SW 1271 (cell line): Measurements from ENCODE around the gene MAP2K3.

Experiments
- DNase-seq, 2 experiments: peaks; one replicate each; lab custom pipeline; 2025; lab: John Stamatoyannopoulos, UW

MAP2K3 gene

GRCh38 chr17:21282850-21283249 is 1.7 kb upstream of the MAP2K3 start:
- no peak for DNase-seq

- no peak for DNase-seq
These were observed 811 bp upstream of the MAP2K3 start for GRCh38 chr17:21283482-21284318.

GRCh38 chr17:21285164-21286065 is 904 bp downstream of the MAP2K3 start:
- no peak for DNase-seq

GRCh38 chr17:21286066-21286770 is 1.7 kb downstream of the MAP2K3 start:
- DNase-seq: peak; percentile 93 to 94

GRCh38 chr17:21286909-21287702 is 2.6 kb downstream of the MAP2K3 start:
- DNase-seq: peak in 1 of 2 experiments; percentile 47

GRCh38 chr17:21287703-21288449 is 3.4 kb downstream of the MAP2K3 start:
- peak; percentile 98 to 99 for DNase-seq

GRCh38 chr17:21288571-21289017 is 4.1 kb downstream of the MAP2K3 start:
- DNase-seq: peak in 1 of 2 experiments; percentile 39

- no peak for DNase-seq
These were observed 4.8 kb downstream of the MAP2K3 start for GRCh38 chr17:21289175-21289901.

- no peak for DNase-seq
These were observed 5.5 kb downstream of the MAP2K3 start for GRCh38 chr17:21289902-21290571.

GRCh38 chr17:21291357-21291756 is 6.8 kb downstream of the MAP2K3 start:
- no peak for DNase-seq

- no peak for DNase-seq
These were observed 7.4 kb downstream of the MAP2K3 start for GRCh38 chr17:21291862-21292261.

GRCh38 chr17:21292867-21293830 is 8.6 kb downstream of the MAP2K3 start:
- DNase-seq: no peak

GRCh38 chr17:21293831-21294210 is 9.3 kb downstream of the MAP2K3 start:
- no peak for DNase-seq

- DNase-seq: no peak
These were observed 10.0 kb downstream of the MAP2K3 start for GRCh38 chr17:21294321-21295035.

GRCh38 chr17:21295036-21295952 is 10.8 kb downstream of the MAP2K3 start:
- peak in 1 of 2 experiments; percentile 38 for DNase-seq
